GM13976 (cell line): ENCODE results near the gene ORC6.

ENCODE experiments used
- DNase-seq: peaks from one replicate; pipeline ENCODE4 v3.0.0; 2012; ENCODE audit warnings: low spot score
- in situ Hi-C: fragments of 300-500 bp; cut with MboI; formaldehyde crosslinking; loops from one replicate; pipeline ENCODE4 v1.12.0; 2022; ENCODE audit warnings: low sequenced_read_pairs, mixed read lengths, inconsistent platforms; ENCODE audit not compliant: unreplicated experiment
- TF ChIP-seq, protein P1 (sequence below): IDR thresholded peaks from 2 replicates; pipeline ENCODE4 v1.5.1; 2012; ENCODE audit warnings: borderline replicate concordance, mild to moderate bottlenecking; ENCODE audit not compliant: insufficient read depth; ENCODE audit errors: extremely low read depth, missing control alignments, control extremely low read depth

Gene ORC6

GRCh38 chr16:46689365-46690280 lies at the start of gene ORC6:
Gene ORC6 (plus strand): TSS chr16:46689659. CDS start chr16:46689706, 47 bp downstream.
- DNase-seq: peak; percentile 96
- in situ Hi-C loops: no loop called here
- TF ChIP-seq, protein P1, sequence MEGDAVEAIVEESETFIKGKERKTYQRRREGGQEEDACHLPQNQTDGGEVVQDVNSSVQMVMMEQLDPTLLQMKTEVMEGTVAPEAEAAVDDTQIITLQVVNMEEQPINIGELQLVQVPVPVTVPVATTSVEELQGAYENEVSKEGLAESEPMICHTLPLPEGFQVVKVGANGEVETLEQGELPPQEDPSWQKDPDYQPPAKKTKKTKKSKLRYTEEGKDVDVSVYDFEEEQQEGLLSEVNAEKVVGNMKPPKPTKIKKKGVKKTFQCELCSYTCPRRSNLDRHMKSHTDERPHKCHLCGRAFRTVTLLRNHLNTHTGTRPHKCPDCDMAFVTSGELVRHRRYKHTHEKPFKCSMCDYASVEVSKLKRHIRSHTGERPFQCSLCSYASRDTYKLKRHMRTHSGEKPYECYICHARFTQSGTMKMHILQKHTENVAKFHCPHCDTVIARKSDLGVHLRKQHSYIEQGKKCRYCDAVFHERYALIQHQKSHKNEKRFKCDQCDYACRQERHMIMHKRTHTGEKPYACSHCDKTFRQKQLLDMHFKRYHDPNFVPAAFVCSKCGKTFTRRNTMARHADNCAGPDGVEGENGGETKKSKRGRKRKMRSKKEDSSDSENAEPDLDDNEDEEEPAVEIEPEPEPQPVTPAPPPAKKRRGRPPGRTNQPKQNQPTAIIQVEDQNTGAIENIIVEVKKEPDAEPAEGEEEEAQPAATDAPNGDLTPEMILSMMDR: peak; percentile 62

DNA sequence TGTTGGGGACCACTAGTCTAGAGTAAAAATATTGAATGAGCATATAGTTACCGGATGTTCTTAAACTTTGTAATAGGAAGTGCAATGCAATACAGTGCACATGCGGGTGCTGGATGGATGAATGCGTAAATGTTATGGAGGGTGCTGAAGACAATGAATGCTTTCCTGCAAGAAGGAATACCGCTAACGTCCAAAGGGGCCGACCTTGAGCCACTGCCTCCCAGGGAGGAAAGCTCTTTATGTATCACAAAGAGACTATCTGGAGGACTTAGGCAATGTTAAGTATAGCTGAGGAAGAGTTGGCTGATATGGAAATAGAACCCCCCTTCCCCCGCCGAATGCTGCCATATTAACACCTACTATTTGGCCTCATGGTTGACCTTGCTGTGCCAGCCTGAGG lies 40.8 kb upstream of the ORC6 start:
- in situ Hi-C loops: no loop called here
- no peak for DNase-seq
- TF ChIP-seq, protein P1: no peak

GRCh38 chr16:46649588-46650253 lies 39.7 kb upstream of the ORC6 start:
- in situ Hi-C loops: no loop called here
- TF ChIP-seq, protein P1: no peak
- no peak for DNase-seq

GRCh38 chr16:46650254-46650623 lies 39.2 kb upstream of the ORC6 start:
- DNase-seq: no peak
- TF ChIP-seq, protein P1: no peak
- in situ Hi-C loops: no loop called here

- no peak for DNase-seq
- in situ Hi-C loops: no loop called here
- TF ChIP-seq, protein P1: no peak
These were observed 38.2 kb upstream of the ORC6 start for GRCh38 chr16:46651305-46651704.

DNA sequence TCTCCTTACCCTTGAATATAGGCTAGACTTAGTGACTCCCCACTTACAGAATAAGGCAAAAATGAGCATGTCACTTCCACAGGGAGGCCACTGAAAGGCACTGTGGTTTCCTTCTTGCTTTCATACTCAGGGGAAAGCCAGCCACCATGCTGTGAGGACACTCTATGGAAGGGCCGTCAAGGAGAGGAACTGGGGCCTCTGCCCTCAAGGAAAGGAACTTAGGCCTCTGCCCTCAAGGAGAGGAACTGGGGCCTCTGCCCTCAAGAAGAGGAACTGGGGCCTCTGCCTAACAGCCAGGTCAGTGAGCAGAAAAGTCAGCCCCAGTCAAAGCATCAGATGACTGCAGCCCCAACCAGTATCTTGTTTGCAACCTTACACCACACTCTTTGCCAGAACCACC lies 30.5 kb upstream of the ORC6 start:
- peak; percentile 56 for DNase-seq
- TF ChIP-seq, protein P1: no peak
- in situ Hi-C loops: no loop called here
